NT2/D1 (cell line): Measurements from ENCODE around the gene ZNF83.

ENCODE experiments used
- SUZ12 ChIP-seq: IDR thresholded peaks from 2 replicates; pipeline ENCODE4 v1.6.1; 2011; ENCODE audit not compliant: insufficient read length, insufficient read depth; ENCODE audit errors: extremely low read depth
- YY1 ChIP-seq: IDR thresholded peaks from 2 replicates; pipeline ENCODE4 v1.6.1; 2011; ENCODE audit not compliant: insufficient read length, insufficient read depth
- ZNF274 ChIP-seq: IDR thresholded peaks from 2 replicates; pipeline ENCODE4 v1.6.1; 2011; ENCODE audit warnings: mild to moderate bottlenecking, low read depth, low read length

DNA sequence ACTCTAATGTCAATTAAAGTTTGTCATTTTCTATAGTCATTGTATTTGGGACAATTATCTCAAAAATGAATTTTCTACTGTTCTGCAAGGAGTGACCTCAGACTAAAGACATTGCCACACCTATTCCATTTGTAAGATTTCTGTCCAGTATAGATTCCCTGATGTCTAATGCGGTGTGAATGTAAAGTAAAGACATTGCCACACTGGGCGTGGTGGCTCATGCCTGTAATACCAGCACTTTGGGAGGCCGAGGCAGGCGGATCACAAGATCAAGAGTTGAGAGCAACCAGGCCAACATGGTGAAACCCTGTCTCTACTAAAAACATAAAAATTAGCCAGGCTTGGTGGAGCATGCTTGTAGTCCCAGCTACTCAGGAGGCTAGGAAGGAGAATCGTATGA lies 13.8 kb upstream of the ZNF83 start:
- TF ChIP-seq SUZ12, result no peak
- TF ChIP-seq YY1, result no peak
- no peak for TF ChIP-seq ZNF274
